GM10248 (cell line): Measurements from ENCODE around the gene GRIA2.

ENCODE experiments used
- CTCF ChIA-PET: fragments of 300-600 bp; sonication (Branson Sonifier 250); formaldehyde crosslinking; extraction: SDS; loops from one replicate; lab custom pipeline; 2021; ENCODE audit warnings: antibody characterized with exemption; lab: Yijun Ruan, JAX
- POLR2A ChIA-PET: fragments of 350-650 bp; sonication (Branson Sonifier 250); formaldehyde crosslinking; extraction: SDS; loops from one replicate; lab custom pipeline; 2020; ENCODE audit warnings: antibody characterized with exemption; lab: Yijun Ruan, JAX
- DNase-seq: peaks from one replicate; pipeline ENCODE4 v3.0.0; 2012; ENCODE audit errors: extremely low spot score
- TF ChIP-seq, protein P1 (sequence below): IDR thresholded peaks from 2 replicates; pipeline ENCODE4 v1.5.1; 2012; ENCODE audit warnings: mild to moderate bottlenecking, low read depth; ENCODE audit errors: extremely low read depth, missing control alignments, control extremely low read depth

The GRIA2 gene

GRCh38 chr4:157204634-157205244 is 15.8 kb upstream of the GRIA2 start:
- DNase-seq, result peak; percentile 38
- POLR2A ChIA-PET, result no interaction called here
- CTCF ChIA-PET, result interaction anchor here (1.3 to 2.0 kb wide), 7 partner anchors 12 to 1036 kb away, joined by 3 to 6 read pairs (median 4); no protein-coding TSS in a partner anchor
- TF ChIP-seq, protein P1, sequence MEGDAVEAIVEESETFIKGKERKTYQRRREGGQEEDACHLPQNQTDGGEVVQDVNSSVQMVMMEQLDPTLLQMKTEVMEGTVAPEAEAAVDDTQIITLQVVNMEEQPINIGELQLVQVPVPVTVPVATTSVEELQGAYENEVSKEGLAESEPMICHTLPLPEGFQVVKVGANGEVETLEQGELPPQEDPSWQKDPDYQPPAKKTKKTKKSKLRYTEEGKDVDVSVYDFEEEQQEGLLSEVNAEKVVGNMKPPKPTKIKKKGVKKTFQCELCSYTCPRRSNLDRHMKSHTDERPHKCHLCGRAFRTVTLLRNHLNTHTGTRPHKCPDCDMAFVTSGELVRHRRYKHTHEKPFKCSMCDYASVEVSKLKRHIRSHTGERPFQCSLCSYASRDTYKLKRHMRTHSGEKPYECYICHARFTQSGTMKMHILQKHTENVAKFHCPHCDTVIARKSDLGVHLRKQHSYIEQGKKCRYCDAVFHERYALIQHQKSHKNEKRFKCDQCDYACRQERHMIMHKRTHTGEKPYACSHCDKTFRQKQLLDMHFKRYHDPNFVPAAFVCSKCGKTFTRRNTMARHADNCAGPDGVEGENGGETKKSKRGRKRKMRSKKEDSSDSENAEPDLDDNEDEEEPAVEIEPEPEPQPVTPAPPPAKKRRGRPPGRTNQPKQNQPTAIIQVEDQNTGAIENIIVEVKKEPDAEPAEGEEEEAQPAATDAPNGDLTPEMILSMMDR, result peak; percentile 53

DNA sequence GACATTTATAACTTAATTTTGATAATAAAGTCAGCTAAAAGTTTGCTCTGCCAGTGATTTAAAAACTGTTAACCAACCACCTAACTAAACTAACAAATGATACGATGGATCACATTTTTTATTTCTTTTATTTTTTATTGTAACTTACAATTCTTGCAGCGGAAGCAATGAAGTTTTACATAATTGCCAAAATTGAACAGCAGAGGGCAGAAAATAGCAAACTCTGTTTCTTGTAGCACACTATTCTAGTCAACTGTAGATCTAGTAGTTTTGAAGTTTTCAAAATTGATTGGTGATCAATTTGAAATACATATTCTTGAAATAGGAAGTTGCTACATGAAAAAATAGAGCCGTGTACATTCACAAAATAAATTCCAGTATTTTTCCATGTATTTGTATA is 2.8 kb upstream of the GRIA2 start:
- no peak for DNase-seq
- ChIA-PET CTCF (interaction anchor here (0.6 to 1.7 kb wide), 2 partner anchors 762 to 944 kb away, joined by 3 to 5 read pairs; no protein-coding TSS in a partner anchor), POLR2A (no interaction called here)
- TF ChIP-seq, protein P1, result peak; percentile 15

DNA sequence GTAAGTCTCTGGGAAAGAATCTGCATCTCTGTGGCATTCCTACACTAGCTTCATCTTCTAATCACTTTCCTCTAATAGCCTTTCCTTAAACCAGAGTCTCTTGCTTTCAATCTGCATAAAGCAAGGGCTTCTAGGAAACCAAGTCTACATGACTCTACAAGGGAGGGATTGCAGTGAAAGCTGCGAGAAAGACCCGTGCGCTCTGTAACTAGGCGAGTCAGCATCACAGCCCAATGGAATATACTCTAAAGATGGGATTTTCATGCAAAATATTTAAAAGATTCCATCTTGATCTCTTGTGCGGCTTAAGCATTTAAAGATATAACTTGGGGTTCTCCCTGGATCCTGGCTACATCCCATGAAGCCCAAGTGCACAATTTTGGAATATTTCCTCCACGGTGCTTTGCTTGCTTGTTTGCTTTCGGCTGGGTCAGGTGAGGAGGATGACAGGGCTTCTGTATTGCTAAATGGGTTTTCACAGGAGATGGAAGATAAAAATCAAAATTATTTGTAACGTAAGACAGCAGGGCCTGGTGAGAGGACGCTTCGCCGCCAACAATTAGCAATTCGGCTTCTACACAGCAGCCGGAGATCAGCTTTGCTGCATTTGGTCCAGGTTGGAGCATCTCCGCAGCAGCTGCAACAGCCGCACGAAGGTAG is 687 bp upstream of the GRIA2 start:
- no peak for DNase-seq
- ChIA-PET POLR2A (no interaction called here), CTCF (interaction anchor here (1.1 to 1.6 kb wide), 2 partner anchors 17 to 760 kb away, joined by 3 to 6 read pairs; no protein-coding TSS in a partner anchor)

GRCh38 chr4:157221426-157221894 is 932 bp downstream of the GRIA2 start:
- no peak for DNase-seq
- CTCF ChIA-PET, result no interaction called here
- POLR2A ChIA-PET, result no interaction called here
- TF ChIP-seq, protein P1, result no peak

More for the DNA sequence above, 687 bp upstream of the GRIA2 start:
- TF ChIP-seq, protein P1, result no peak

DNA sequence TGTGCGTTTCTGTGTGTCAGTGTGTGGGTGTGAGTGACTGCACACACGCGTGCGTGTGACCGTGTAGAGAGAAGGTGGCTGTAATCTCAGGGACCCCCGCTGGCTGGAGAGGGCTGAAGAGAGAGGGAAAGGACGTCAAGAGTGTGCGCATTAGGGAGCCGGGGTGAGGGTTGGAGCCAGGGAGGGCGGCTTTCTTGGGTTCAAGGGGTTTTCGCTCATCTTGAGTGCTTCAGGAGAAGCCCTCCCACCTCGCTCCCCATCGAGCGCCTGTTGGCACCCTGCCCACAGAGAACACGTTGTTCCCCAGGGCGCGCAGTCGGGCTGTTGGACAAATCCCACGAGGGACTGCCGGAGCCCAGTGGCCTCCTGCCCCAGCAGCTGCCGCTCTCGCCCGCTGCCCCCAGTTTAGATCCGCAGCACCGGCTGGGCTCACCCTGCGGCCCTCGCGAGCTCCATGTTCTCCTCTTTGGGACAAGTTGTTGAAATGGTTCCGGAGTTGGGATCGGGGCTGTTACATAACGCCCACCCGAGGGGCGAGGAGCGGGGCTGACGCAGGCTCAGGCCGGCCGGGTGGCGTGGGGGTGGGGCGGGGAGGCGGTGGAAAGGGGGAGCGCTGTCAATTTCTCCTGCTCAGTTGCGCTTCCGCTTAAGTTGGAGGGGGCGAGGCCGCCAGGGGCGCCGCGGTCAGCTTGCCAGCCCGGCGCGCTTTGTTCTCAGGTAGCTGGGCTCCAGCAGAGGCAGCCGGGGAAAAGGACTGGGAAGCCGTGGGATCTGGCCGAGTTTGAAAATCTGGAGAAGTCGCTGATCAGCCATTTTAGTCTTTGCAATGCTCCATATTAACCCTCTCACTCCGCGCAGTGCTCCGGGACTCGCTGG is 1.6 kb downstream of the GRIA2 start:
- no peak for DNase-seq
- POLR2A ChIA-PET, result no interaction called here
- TF ChIP-seq, protein P1, result no peak
- CTCF ChIA-PET, result no interaction called here

GRCh38 chr4:157222771-157223160 is 2.2 kb downstream of the GRIA2 start:
- DNase-seq, result no peak
- TF ChIP-seq, protein P1, result no peak
- CTCF ChIA-PET, result no interaction called here
- POLR2A ChIA-PET, result no interaction called here
